GM19238 (cell line): ENCODE measurements around the gene EFCAB14.
"Not testable (repeated sequence)": the region's sequence is repeated elsewhere in the genome, so short reads cannot be mapped to it uniquely, and the experiment has no call there.

Source experiments
- DNase-seq: peaks from one replicate; pipeline ENCODE4 v3.0.0; 2011; ENCODE audit warnings: low spot score; ENCODE audit not compliant: insufficient read length

The EFCAB14 gene

DNA sequence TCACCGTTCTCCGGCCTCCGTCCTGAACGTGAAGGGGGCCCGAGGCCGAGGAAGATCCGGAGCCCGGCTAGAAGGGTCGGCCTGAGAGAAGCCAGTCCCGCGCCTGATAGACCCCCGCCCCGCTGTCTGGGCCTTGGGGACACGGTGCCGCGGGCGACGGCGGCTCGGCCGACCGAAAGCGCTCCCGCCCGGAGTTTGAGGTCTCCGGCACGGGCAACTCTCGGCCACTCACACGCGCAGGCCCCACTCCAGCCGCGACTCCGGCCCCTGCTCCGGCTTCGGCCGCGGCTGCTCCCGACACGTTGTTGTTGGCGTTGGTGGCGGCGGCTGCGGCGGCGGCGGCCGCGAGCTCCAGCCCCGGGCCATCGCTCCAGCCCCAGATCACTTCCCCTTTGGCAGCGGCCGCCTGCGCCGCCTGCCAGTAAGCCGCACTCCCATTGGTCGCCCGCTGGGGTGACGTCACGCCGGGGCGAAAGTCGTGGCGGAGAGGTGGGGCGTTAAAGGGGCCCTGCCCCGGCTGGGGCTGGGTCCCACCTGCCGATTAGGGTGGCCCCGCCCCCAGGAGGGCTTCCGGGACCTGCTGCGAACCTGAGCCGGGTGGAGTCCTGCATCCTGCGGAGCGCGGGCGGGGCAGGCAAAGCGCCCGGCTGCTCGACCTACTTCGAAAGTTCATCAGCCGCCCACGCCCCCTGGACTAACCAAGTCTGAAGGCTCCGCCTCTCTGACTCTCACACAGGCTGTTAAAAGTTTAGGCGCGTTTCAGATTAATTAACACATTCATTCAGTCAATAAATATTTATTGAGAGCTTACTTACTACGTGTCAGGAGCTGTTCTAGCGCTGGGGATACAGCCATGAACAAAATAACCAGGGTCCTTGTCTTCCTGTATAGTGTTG lies at the start of gene EFCAB14:
EFCAB14 (minus strand) TSS at position 388 of the 896 bp plus-strand sequence. CDS start 1,027 bp downstream, outside the sequence.
- DNase-seq = peak; percentile 91

GRCh38 chr1:46768445-46768844 lies 49.5 kb upstream of the EFCAB14 start:
- DNase-seq = no peak

DNA sequence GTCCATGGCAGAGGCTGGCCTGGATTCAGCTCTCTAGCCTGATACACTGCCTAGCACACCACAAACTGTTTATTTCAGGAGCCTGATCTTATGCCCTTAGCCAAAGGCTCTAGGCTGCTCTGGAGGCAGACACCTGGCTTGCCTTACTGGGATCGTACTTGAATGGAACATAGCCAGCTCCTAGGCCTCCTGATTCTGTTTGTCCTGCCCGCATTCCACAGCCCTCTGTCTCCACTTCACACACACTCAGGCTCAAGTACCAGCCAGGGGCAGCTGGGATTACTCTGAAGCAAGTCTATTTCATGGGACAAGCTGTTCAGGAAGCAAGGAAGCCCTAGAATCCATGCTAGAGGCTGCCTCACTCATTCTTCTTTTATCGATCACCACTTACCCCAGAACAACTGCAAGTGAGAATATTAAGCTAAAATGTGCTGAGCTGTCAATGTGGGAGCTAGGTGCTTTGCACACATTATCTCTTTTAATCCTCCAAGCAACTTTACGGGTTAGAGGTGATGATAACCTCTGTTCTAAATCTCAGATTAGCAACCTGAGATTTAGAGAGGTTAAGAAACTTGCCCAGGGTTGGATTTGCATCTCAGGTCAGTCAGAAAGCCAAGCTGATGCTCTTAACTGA lies 48.9 kb upstream of the EFCAB14 start:
- DNase-seq = no peak

- no peak for DNase-seq
Measured at GRCh38 chr1:46764402-46764801, 45.5 kb upstream of the EFCAB14 start.

DNA sequence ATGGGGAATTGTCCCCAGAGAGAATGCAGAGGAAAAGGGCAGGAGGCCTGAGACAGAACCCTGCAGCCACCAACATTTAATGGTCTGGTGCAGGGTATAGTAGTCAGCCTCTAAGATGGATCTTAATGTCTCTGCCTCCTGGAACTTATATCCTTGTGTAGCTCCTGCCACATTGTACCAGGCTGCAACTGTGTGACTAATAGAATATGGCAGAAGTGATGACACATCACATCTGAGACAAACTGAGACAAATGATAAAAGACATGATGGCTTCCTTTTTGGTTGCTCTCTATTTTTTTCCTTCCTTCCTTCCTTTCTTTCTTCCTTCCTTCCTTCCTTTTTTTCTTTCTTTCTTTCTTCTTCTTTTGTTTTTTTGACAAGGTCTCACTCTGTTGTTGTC lies 42.8 kb upstream of the EFCAB14 start:
- no peak for DNase-seq

GRCh38 chr1:46760558-46761166 lies 41.7 kb upstream of the EFCAB14 start:
- DNase-seq = no peak

GRCh38 chr1:46757956-46758528 lies 39.1 kb upstream of the EFCAB14 start:
- DNase-seq = no peak

DNA sequence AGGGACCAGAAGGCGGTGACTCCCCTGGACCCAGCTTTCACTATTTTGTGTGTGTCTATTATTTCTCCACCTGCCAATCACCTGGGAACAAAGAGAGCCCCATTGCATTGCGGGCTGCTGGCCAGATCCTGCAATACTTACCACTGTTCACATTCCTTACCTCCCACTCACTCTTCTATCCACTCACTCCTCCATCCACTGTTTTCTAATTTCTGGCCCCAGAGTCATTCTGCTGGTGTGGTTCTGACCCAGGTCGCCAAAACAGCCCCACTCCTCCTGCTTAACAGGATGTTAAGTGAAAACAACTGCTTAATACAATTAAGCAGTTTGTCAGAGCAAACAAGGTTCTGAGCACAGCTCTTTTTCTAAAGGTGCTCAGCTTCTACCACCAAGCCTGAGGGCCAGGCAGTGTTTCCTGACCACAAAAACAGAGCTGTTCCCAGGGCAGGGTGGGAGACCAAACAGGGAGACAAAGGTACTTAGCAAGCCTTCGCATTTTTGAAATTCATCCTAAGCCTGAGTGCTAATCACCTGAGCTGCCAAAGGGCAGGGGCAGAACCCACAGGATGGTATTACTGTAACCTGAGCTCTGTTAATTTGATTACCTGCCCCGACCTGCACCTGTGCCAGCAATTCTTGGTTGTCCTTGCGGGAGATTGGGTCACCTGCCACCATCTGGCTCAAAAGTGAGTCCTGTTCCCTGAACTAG lies 38.5 kb upstream of the EFCAB14 start:
- no peak for DNase-seq

DNA sequence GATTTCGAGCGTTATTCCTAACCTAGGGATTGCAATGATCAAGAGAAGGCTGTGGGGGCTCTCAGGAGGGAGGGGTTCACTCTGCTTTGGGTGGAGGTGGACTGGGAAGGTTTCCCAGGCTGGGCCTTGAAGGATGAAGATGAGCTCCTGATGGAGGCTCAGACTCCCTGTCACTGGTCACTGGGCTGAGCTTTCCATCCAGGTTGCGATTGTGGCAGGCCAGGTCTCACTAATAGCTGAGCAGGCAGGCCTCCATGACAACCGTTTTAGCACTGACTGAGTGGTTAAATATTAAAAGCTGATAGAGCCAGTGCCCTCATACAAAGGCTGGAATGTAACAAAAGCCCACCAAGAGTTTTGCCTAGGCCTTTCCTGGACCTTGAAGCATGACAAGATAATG lies 36.2 kb upstream of the EFCAB14 start:
- no peak for DNase-seq

GRCh38 chr1:46754707-46755106 lies 35.8 kb upstream of the EFCAB14 start:
- not testable (repeated sequence) for DNase-seq

GRCh38 chr1:46753985-46754384 lies 35.1 kb upstream of the EFCAB14 start:
- no peak for DNase-seq

DNA sequence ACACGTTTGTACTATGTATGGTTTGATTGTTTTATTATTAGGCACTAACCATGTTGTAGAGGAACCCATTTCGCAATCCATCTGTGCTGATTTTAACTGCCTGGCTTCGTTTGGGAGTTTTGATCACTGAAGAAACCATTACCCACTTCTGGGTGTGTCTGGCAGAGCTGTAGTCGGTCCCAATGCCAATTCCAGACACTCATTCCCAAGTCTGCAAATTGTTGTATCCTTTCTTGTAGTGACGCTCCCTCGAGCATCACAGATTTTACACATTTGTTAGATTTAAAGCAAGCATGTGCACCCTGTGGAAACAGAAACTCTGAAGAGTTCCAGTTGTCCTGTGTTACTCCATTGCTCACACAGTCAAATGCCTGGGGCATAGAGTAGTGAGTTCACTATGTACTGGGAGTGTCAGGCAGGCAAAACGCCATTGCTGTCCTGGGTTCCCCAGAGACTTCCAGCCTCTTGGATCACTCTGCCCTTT lies 31.0 kb upstream of the EFCAB14 start:
- DNase-seq = no peak

DNA sequence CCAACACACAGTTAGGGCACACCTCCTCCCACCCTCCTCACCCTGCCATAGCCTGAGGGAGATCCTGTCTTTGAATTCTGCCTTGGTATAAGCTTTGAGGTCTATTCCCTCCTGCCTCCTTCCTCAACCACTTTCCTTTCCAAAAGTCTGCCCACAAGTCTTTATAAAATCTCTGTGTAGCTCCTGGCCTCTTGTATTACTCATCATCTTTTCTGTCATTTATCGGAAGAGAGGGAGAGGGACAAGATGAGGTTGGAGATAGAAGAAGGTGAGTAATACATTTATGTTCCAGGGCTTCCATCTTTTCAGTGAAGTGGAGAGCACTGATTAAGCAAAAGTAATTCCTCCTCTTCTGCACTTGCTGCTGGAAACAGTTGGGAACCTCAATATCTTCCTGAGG lies 30.5 kb upstream of the EFCAB14 start:
- DNase-seq = no peak

DNA sequence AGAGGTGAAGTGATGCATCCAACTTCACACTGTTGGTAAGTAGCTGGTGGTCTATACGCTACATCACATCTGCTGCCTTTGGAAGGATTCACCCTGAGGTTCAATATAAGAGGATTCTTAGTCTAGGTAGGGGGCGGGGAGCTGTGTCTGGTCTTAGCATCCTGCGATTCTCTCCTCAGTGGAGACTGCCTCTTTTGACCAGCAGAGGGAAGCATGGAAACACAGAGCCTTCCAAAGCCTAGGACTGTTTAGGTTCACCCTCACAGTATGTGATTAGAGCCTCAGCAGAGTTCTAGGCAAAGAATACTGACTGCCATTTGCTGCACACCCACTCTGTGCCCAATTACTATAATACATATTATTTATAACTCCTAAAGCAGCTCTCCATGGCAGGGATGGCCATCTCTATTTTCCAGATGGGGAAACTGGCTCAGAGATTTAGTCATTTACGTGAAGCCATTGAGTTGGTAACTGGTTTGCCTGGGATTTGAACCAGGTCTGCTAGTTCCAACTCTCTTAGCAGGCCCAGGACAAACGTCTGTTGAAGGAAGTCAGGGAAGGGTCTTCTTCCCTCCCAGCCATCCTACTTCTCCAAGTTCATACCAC lies 28.9 kb upstream of the EFCAB14 start:
- no peak for DNase-seq

GRCh38 chr1:46742069-46742468 lies 23.2 kb upstream of the EFCAB14 start:
- no peak for DNase-seq

GRCh38 chr1:46735708-46736324 lies 16.9 kb upstream of the EFCAB14 start:
- DNase-seq = no peak

- not testable (repeated sequence) for DNase-seq
Measured at GRCh38 chr1:46728327-46728873, 9.5 kb upstream of the EFCAB14 start.

DNA sequence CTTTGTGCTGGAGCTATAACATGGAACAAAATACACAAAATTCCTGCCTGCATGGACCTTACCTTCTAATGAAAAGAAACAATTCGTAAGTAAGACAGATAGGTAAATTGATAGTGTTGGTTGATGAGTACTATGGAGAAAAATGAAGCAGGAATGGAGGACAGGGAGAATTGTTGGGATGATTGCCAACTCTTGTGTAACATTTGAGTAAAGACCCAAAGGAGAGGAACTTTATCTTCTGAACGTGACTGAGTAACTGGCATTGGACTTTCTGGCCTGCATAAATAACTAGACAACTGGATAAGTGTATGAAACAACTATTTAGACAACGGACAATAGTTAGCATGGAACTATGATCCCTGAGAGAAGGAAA lies 6.8 kb upstream of the EFCAB14 start:
- no peak for DNase-seq

DNA sequence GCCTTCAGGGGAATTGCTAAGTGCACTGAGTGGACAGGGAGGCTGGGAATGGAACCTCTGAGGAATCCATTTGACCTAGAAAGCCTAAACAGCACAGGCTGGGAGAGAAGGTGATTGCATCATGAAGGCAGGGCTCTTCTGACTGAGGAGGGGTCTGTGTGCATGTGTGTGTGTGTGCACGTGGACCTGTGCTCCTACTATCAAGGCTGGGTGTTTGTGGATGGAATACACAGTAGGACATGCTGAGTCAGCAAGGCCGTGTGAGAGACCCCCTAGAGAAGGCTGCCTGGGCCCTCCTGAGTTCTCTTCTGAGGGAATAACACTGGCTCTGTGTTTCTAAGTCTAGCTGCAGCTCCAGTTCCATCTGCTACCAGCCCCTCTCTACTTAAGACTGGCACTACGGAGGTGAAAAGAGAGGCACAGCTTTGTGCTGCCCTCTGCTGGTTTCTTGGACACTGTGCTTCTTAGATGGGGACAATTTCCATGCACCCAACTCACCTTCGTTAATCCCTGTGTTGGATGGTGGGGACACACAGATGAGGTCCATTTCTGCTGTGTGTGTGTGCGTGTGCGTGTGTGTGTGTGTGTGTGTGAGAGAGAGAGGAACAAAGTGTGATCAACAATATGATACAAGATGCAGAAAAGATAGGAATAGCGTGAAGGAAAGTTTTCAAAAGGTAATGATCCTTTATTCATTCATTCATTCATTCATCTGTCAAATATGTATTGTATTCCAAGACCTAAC lies 6.2 kb upstream of the EFCAB14 start:
- no peak for DNase-seq
